Activated CD8-positive, alpha-beta memory T cell treated with anti-CD3 and anti-CD28 coated beads for 36 hours (primary cell): ENCODE results near the gene ALB. TPM values are rescaled to one million over a fixed set of nuclear protein-coding genes. Genes with fewer than 3 reads are reported as not detected.

Experiments used
- CTCF ChIA-PET: fragments of 350-600 bp; sonication (Branson Sonifier 250); formaldehyde crosslinking; loops from one replicate; lab custom pipeline; 2021; ENCODE audit warnings: antibody characterized with exemption; lab: Charles Lee
- POLR2A ChIA-PET: fragments of 350-600 bp; sonication (Branson Sonifier 250); formaldehyde crosslinking; loops from one replicate; lab custom pipeline; 2021; ENCODE audit warnings: antibody characterized with exemption; lab: Charles Lee
- total RNA-seq, 2 experiments: library from RNA; stranded (reverse); gene quantifications; one replicate each; pipeline ENCODE4 v1.2.3, GENCODE V29; 2021

The ALB gene
- total RNA-seq, 2 experiments from 2014 or later = not detected

DNA sequence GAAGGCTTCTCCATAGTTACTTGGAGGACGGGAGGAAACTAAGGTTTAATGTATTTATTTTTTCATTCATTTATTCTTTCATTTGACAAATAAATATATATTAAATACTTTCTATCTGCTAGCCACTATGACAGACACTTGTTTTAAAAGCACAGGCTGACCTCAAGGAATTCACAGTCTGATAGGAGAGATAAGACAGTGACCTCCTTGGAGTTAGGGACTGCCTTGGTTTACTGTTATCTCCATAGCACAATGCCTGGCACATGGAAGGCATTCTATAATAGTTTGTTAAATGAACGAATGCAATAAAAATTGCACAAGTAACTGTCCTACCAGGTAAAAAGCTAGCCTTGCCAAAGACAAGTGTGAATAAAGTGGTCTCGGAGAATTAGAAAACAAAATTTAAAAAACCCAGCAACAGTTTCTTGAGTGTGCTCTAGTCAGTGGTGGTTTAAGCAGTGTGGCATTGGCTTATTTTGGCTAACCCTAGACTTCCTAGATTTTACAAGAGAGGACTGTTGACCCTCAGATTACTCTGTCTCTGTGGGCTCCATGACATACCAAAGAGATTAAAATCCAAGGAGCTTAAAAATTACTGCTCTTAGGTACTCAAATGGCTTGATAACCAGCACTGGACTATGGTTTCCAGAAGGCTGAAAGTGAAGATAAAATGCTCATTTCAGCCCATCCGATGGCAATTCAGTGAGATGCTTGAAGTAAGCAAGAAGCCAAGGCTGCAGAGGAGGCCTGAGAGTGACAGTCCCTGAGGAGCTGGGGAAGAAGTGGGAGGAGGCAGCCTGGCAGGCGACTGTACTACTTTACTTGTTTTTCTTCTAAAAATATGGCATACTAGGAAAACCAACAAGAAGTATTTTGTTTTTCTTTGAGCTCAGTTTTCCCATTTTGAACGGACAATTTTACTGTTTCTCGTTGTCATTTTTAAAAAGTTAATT is 41.6 kb downstream of the ALB start:
- POLR2A ChIA-PET = no interaction called here

DNA sequence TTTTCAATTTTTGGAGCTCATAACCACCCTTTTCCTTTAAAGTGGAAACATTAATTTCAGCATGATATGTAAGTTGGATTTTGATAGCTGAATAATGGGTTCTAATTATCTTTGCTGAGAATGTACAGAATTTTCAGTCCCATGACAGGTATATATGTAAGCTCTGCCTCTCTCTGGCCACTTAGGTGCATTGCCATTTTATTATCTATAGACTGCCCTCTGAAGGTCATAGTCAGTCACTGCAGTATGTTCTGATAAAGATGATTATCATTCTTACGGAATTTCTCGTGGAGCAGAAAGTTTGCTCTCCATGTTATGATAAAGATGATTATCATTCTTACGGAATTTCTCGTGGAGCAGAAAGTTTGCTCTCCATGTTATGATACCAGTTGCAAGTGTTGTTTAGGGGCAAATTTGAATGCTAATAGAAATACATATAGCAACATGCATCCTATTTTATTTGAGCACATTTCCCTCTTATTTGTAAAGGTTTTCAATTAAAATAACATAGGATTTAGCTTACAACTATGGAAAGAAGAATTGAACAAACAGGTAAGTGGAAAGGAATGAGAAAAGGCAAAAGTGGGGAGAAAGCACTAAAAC is 42.4 kb downstream of the ALB start:
- POLR2A ChIA-PET = no interaction called here
- CTCF ChIA-PET = interaction anchor here (1.1 kb wide), 1 partner anchor 186 kb away, joined by 3 read pairs; no protein-coding TSS in a partner anchor

More for the DNA sequence above, 41.6 kb downstream of the ALB start:
- CTCF ChIA-PET = interaction anchor here (1.1 kb wide), 1 partner anchor 185 kb away, joined by 3 read pairs; no protein-coding TSS in a partner anchor

DNA sequence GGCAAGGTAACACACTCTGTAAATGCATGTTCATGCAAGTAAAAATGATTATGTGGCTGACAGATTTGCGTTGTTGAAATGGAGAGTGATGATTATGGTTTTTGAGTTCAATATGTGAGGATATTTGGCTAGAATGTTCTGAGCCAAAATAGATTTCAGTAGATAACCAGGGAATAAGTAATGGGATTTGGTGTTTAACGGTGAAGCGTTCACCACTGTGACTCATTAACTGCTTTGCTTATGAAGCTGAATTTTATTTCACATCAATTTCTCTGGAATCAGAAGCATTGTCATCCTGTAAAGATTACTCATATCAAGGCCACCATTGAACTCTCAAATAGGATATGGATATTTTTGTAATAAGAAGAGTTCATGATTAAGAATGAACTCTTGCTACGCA is 43.6 kb downstream of the ALB start:
- ChIA-PET POLR2A (no interaction called here), CTCF (no interaction called here)

DNA sequence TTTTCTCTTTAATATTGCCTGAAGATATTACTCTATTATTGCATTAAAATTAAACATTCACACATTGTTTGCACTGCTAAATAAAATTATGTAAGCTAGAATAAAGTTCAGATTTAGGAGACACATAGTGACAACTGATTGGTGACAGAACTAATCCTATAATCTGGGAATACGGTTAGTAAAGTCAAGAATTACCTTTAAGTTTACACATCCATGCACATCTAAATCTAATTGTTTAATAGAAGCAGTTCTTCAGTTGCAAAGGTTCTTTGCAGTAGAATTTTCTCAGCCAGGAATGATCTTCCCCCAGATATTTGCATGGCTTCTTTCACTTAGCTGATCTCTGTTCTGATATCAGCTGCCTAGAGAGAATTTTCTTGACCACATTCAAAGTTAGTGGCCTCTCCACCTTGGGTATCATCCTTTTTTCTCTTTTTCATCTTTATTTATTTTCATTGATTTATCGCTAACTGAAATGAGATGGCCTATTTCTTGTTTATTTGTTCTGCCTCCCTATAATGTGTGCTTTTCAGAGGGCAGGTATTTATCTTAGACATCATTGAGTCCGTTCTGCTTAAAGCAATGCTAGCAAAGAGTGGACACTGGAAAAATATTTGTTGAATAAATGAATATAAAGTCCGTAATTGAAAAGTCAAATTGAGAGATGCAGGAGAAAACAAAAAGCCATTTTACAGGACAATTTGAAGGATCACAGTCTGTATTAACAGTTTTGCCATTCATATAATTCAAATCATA is 44.5 kb downstream of the ALB start:
- CTCF ChIA-PET = no interaction called here
- POLR2A ChIA-PET = no interaction called here

DNA sequence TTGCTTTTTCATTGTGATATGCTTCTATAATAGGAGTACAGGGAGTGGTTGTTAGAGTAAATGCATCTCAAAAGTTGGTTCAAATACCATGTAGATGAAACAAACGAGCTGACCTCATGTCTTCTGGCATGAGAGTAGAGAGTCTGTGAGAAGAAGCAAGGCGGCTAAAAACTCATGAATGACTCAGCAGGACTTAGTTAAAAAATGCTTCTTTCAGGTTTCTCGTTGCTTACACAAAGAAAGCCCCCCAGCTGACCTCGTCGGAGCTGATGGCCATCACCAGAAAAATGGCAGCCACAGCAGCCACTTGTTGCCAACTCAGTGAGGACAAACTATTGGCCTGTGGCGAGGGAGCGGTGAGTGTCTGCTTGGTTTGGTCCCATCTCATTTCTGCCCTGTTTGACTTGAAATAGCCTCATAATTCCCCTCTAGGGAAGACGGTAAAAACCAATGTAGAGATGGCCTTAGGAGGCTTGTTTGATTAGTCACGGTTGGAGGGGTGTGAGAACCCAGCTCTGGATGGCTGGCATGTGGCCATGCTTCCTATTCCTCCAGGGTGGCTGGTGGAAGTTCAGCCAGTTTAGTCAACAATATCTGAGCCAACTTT is 46.4 kb downstream of the ALB start:
- ChIA-PET POLR2A (no interaction called here), CTCF (no interaction called here)

DNA sequence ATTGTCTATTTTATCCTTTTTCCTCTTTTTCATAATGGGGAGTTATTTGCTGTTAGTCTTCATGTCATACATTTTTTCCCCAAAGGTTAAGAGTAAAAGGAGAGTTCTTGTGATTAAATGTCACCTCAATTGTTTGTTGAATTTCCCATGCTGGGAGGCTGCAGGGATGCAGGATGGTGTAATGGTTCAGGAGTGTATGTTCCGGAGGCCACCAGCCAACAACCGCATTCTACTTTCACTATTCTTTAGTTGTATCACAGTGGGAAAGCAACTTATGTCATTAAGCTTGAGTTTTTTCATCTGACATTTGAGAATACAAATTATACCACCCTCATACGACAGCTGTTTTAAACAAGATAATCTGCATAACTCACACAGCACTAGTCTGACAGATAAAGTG is 47.3 kb downstream of the ALB start:
- CTCF ChIA-PET = no interaction called here
- POLR2A ChIA-PET = no interaction called here

DNA sequence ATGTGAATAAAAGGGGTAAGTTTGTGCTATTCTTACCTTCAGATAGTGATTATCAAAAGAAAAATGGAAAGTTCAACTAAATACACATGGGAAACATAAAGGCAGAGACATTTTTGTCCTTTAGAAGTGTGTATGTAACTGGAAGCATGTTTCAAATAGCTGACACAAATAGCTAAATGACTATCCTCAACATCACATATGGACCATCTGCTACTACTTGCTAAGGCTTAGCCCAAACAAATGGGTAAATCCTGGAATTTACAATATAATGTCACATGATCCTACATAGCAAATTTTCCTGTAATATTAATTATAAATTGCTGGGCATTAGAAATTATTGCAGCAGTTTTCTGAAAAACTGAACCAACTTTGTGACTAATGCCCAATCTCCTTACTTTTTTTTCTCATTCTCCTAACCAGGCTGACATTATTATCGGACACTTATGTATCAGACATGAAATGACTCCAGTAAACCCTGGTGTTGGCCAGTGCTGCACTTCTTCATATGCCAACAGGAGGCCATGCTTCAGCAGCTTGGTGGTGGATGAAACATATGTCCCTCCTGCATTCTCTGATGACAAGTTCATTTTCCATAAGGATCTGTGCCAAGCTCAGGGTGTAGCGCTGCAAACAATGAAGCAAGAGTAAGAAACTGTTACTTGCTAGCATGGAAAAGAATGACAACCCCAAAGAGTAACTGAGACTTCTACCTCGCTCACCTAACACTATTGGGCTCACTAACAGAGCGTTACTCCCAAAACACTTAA is 48.1 kb downstream of the ALB start:
- POLR2A ChIA-PET = no interaction called here
- CTCF ChIA-PET = no interaction called here

DNA sequence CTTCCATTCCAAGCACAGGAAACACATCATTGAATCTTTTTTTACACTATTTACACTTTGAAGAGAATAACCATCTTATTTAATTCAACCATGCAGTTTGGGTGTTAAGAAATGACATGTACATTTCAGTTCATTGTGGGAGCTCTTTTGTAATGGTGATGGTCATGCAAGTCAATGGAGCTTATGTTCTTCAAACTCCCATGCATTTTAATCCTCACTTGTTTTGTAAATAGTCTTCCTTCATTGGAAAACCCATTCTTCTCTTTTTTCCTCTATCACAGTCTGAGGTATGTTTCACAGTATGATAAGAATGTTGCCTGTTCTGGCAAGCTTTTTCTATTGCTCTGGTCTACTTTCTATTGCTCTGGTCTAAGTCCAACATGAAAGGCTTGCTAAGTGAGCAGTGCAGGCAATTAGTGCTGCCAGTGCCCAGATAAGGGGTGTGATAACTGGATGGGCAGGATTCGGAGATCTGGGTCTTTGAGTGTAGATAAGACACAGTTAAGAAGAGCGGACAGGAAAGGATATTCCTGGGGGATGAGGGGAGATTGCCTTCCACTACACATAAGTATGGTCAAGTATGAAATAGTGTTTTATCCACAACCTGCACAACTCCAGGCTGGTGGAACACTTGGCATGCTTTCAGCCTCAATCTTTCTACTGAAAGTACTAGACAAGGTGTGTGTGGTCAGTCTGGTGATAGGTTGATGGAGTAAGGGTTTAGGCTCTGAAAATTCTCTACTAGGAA is 49.0 kb downstream of the ALB start:
- CTCF ChIA-PET = no interaction called here

DNA sequence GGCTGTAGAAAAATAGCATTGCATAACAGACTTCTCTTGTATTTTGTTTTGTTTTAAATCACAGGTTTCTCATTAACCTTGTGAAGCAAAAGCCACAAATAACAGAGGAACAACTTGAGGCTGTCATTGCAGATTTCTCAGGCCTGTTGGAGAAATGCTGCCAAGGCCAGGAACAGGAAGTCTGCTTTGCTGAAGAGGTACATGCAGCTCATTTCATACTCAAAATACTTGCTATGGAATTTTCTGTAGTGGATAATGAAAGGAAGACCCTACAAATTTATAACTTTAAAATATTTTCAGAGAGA is 49.6 kb downstream of the ALB start:
- CTCF ChIA-PET = no interaction called here

More for the DNA sequence above, 49.0 kb downstream of the ALB start:
- POLR2A ChIA-PET = no interaction called here

DNA sequence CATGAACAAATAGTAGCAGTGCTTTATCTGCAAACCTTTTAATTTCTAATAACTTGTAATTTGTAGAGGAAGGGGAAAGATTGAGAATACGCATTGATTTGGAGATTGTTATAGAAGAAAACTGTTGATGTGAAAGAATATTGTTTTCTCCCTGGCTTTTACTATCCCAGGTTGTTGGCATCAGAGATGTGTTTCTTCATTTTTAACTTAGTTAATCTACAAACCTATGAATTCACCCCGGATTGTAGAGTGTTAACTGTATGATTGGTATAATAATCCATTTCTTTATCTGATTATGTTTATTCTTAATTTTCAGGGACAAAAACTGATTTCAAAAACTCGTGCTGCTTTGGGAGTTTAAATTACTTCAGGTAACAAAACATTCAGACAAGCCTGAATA is 50.8 kb downstream of the ALB start:
- ChIA-PET POLR2A (no interaction called here), CTCF (no interaction called here)

More for the DNA sequence above, 49.6 kb downstream of the ALB start:
- POLR2A ChIA-PET = no interaction called here

DNA sequence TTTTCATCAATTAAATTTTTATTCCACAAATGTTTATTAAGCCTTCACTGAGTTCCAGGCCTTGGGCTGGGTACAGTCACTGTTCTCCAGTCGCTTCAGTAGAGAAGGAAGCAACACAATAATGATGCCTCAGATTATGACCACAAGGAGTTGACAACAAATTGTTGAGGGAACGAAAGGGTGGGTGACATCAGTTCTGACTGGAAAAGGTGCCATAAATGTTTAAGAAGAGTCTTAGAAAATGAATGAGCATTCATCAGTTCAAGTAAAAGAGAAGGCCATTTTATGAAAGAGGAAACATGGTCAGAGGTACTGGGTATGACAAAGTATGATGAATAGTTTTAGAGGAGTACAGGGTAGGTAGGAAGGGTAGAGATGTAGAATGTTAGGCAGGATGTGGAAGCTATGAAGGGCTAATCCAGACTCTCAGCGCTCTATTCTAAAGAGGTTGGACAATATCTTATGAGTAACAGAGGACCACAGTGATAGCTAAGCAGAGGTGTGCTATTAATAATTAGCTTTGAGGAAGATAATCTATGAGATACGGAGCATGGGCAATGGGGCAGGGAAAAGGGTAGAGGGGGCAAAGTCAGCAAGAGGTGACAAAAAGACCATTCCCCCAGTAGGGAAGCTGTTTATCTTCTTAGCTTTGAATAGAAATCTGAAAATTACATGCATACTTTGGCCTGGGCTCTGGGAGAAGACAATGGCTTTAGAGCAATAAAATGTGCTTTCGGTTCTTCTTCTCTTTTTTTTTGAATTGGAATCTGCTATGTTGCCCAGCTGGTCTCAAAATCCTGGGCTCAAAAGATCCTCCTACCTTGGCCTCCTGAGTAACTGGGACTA is 52.3 kb downstream of the ALB start:
- ChIA-PET CTCF (no interaction called here), POLR2A (no interaction called here)

DNA sequence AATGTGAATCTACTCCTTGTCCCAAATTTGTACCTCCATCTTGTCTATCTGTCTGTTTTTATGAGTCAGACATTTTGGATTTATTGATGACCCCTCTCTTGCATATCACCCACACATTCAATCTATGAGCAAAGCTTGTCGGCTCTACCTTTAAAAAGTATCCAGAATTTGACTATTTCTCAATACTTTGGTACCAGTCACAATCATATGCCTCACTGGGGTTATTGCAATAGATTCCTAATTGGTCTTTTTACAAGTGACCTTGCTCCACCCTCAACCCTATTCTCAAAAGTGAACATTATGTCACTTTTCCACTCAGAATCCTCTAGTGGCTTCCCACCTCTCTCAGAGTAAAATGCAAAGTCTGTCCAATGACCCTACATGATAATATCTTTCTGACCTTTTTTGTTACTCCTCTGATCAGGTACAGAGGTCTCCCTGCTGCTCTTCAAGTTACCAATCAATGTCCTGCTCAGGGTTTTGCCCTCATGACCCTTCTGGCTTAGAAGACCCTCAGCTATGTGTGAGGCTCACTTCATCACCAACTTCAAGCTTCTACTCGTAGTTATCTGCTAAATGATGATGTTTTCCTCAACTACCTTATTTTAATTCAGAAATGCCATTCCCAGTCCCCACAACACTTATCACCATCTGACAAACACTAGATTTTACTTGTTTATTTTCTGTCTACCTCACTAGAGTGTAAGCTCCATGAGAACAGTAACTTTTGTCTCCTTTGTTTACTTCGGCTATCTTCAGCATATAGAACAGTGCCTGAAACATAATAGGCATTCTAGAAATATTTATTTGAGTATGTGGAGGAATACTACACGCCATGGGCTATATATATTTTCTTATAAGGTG is 54.3 kb downstream of the ALB start:
- ChIA-PET POLR2A (no interaction called here), CTCF (interaction anchor here (0.7 kb wide), 1 partner anchor 1420 kb away, joined by 3 read pairs; no protein-coding TSS in a partner anchor)

DNA sequence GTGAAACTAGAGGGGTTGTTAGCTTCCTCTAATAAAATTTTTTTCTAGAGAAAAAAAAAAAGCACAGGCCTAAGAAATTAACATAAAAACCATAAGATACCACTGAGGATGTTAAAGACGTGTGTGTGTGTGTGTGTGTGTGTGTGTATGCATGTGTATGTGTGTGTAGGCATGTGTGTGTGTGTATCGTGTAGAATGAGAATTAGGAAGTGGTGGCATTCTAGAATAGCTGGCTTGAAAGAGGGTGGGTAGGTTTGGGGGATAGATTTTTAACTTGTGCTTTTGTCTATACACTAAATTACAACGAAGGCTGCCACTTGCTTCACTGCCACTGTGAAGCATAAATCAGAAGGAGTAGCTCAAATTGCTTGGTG is 54.9 kb downstream of the ALB start:
- POLR2A ChIA-PET = no interaction called here
- CTCF ChIA-PET = interaction anchor here (0.7 kb wide), 1 partner anchor 1420 kb away, joined by 3 read pairs; no protein-coding TSS in a partner anchor

DNA sequence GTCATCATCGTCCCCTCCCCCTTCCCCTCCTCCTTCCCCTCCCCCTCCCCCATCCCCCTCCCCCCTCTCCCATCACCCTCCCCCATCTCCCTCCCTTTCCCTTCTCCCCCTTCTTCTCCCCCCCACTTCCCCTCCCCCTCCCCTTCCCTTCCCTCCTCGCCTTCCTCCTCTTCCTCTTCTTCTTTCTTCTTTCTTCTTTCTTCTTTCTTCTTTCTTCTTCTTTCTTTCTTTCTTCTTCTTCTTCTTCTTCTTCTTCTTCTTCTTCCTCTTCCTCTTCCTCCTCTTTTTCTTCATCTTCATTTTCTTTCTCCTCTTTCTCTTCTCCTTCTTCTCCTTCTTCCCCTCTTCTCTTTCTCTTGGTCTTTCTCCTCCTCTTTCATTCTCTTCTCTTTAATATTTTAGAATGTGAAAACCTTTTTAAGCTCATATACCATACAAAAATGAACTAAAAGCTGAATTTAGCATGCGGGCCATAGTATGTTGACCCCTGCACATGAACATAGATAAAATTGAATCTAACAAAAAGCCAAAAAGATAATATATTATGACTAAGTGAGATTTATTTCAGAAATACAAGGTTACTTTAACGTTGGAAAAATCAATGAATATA is 56.9 kb downstream of the ALB start:
- ChIA-PET CTCF (no interaction called here), POLR2A (no interaction called here)

DNA sequence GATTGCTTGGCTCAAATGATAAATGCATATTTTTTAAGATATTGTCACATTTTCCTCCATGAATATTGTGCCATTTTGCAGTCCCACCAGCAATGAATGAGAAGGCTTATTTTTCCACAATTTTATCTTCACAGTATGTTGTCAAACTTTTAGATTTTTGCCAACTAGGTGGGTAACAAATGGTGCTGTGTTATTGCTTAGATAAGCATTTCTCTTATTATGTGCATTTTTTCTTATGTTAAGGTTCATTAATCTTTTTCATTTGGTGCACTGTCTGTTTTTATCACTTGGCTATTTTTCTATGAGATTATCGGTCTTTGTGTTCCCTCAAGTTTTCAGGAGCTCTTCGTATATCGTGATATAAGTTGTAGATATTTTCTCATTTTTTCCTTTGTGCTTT is 64.1 kb downstream of the ALB start:
- POLR2A ChIA-PET = no interaction called here
- CTCF ChIA-PET = no interaction called here

DNA sequence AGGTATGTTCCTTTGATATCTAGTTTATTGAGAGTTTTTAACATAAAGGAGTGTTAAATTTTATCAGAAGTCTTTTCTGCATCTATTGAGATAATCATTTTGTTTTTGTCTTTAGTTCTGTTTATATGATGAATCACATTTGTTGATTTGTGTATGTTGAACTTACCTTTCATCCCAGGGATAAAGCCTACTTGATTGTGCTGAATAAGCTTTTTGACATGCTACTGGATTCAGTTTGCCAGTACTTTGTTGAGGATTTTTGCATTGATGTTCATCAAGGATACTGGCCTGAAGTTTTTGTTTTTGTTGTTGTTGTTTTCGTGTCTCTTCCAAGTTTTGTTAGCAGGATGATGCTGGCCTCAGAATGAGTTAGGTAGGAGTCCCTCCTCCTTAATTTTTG is 66.6 kb downstream of the ALB start:
- POLR2A ChIA-PET = no interaction called here
- CTCF ChIA-PET = no interaction called here
